GM18868 (cell line): ENCODE measurements around the gene NOP53.
"Not testable (repeated sequence)": the region's sequence is repeated elsewhere in the genome, so short reads cannot be mapped to it uniquely, and the experiment has no call there.

Experiments
- ATAC-seq: cut with Tn5 transposase; IDR thresholded peaks from one replicate; pipeline ENCODE4 v1.9.1; 2021; ENCODE audit warnings: mild to moderate bottlenecking, moderate library complexity; ENCODE audit not compliant: unreplicated experiment

The NOP53 gene

GRCh38 chr19:47771291-47771690 lies 25.9 kb downstream of the NOP53 start:
- not testable (repeated sequence) for ATAC-seq

GRCh38 chr19:47776568-47776967 lies 31.2 kb downstream of the NOP53 start:
- ATAC-seq, result no peak

- ATAC-seq, result not testable (repeated sequence)
Measured at GRCh38 chr19:47777245-47778048, 32.1 kb downstream of the NOP53 start.

GRCh38 chr19:47778049-47778953 lies 33.0 kb downstream of the NOP53 start, which contains the start of gene SELENOW:
Gene SELENOW, plus strand, starts transcription at chr19:47778703. Its CDS starts 83 bp downstream, at chr19:47778786.
- peak; percentile 77 for ATAC-seq

- no peak for ATAC-seq
Measured at GRCh38 chr19:47778954-47779351, 33.6 kb downstream of the NOP53 start.

GRCh38 chr19:47779524-47780214 lies 34.3 kb downstream of the NOP53 start:
- ATAC-seq, result no peak

GRCh38 chr19:47780215-47780551 lies 34.8 kb downstream of the NOP53 start:
- no peak for ATAC-seq

GRCh38 chr19:47781590-47782262 lies 36.4 kb downstream of the NOP53 start:
- ATAC-seq, result no peak

GRCh38 chr19:47786566-47786965 lies 41.2 kb downstream of the NOP53 start:
- no peak for ATAC-seq

- not testable (repeated sequence) for ATAC-seq
Measured at GRCh38 chr19:47787307-47787706, 42.0 kb downstream of the NOP53 start.

- not testable (repeated sequence) for ATAC-seq
Measured at GRCh38 chr19:47789811-47790210, 44.5 kb downstream of the NOP53 start.

GRCh38 chr19:47790398-47790814 lies 45.1 kb downstream of the NOP53 start:
- no peak for ATAC-seq

GRCh38 chr19:47792616-47793015 lies 47.3 kb downstream of the NOP53 start:
- no peak for ATAC-seq

- ATAC-seq, result no peak
Measured at GRCh38 chr19:47794526-47794925, 49.2 kb downstream of the NOP53 start.

GRCh38 chr19:47796785-47797184 lies 51.4 kb downstream of the NOP53 start:
- ATAC-seq, result no peak

GRCh38 chr19:47797996-47798903 lies 52.9 kb downstream of the NOP53 start:
- ATAC-seq, result no peak

- ATAC-seq, result no peak
Measured at GRCh38 chr19:47798904-47799266, 53.5 kb downstream of the NOP53 start.

- ATAC-seq, result no peak
Measured at GRCh38 chr19:47801270-47801669, 55.9 kb downstream of the NOP53 start.

- ATAC-seq, result no peak
Measured at GRCh38 chr19:47802521-47803043, 57.2 kb downstream of the NOP53 start.
